A204.1 (cell line): Measurements from ENCODE around the gene JAML.
"Not testable (repeated sequence)": the region's sequence is repeated elsewhere in the genome, so short reads cannot be mapped to it uniquely, and the experiment has no call there.

Experiments used
- FAIRE-seq: peaks from 2 replicates; lab custom pipeline; 2012; peaks lifted over from hg19 to GRCh38; lab: Jason Lieb, UNC

Gene JAML

DNA sequence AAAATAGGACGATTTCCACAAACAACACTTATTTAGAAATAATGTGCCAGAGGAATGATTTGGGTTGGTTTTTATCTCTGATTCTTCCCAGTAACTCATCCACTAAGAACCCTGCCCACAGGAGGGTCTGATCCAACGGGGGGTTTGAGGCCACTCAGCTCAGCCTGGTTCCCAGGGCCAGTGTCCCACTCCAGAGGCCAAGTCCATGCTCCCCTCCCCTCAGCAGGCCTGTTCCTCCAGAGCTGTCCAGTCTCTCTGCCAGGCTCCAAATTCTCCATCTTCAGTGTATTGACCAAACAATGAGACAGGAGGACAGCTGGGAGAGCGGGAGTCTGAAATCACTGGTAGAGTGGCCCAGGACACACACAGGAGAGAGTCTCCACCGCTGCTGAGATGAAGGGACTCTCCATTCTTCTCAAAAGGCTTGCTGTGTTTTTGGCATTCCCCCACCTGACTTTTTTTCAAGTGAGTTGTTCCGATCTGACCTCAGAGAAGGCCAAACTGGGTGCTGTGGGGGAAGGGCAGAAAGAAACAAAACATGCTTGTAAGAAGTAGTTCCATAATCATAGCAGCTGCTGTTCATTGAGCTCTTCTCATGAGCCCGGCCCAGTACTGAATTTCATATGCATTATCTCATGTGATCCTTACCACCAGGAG is 30.8 kb downstream of the JAML start:
- FAIRE-seq = no peak

DNA sequence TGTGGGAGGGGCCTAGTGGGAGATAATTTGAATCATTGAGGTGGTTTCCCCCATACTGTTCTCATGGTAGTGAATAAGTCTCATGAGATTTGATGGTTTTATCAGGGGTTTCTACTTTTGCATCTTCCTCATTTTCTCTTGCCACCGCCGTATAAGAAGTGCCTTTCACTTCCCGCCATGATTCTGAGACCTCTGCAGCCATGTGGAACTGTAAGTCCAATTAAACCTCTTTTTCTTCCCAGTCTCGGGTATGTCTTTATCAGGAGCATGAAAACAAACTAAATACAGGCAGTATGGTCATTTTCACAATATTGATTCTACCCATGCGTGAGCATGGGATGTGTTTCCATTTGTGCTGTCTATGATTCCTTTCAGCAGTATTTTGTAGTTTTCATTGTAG is 32.0 kb downstream of the JAML start:
- FAIRE-seq = not testable (repeated sequence)

GRCh38 chr11:118190942-118191506 is 33.8 kb downstream of the JAML start:
- not testable (repeated sequence) for FAIRE-seq

- FAIRE-seq = no peak
These were observed 38.3 kb downstream of the JAML start for GRCh38 chr11:118186346-118187107.

DNA sequence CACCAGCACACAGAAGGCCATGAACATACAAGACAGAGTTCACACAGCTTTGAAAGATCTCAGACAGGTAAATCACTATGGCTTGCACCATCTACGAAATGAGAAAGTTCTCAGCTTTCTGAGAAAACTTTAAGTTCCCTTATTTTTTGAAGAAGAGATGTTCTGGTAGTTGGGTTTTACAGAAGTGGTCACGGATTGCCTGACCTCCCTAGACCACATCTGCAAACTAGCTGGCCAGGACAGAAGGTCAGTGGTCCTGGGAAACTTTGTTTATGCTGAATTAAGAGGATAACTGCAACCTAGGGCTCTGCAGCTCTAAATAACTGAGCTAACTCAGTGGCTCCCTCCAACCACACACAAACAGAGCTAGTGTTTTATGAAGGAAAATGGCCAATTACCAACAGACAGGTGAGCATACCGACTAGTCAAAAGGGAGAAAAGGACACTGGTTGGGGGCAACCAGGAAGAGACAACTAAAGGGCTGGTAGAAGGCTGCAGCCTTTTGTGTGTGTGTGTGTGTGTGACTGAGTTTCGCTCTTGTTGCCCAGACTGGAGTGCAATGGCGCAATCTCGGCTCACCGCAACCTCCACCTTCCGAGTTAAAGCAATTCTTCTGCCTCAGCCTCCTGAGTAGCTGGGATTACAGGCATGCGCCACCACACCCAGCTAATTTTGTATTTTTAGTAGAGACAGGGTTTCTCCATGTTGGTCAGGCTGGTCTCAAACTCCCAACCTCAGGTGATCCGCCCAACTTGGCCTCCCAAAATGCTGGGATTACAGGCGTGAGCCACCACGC is 39.8 kb downstream of the JAML start:
- no peak for FAIRE-seq

- not testable (repeated sequence) for FAIRE-seq
These were observed 41.1 kb downstream of the JAML start for GRCh38 chr11:118183691-118184090.

- no peak for FAIRE-seq
These were observed 44.5 kb downstream of the JAML start for GRCh38 chr11:118180300-118180703.

DNA sequence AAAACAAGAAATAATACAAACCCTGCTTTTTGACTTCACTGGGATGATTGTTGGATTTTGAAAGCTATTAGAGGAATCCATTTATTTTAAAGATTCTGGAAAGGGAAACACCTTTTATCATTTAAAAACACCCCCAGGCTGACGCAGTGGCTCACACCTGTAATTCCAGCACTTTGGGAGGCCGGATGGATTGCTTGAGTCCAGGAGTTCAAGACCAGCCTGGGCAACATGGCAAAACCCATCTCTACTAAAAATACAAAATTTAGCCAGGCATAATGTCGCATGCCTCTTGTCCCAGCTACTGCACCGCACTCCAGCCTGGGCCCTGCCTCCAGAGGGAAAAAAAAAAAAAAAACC is 48.1 kb downstream of the JAML start:
- no peak for FAIRE-seq

DNA sequence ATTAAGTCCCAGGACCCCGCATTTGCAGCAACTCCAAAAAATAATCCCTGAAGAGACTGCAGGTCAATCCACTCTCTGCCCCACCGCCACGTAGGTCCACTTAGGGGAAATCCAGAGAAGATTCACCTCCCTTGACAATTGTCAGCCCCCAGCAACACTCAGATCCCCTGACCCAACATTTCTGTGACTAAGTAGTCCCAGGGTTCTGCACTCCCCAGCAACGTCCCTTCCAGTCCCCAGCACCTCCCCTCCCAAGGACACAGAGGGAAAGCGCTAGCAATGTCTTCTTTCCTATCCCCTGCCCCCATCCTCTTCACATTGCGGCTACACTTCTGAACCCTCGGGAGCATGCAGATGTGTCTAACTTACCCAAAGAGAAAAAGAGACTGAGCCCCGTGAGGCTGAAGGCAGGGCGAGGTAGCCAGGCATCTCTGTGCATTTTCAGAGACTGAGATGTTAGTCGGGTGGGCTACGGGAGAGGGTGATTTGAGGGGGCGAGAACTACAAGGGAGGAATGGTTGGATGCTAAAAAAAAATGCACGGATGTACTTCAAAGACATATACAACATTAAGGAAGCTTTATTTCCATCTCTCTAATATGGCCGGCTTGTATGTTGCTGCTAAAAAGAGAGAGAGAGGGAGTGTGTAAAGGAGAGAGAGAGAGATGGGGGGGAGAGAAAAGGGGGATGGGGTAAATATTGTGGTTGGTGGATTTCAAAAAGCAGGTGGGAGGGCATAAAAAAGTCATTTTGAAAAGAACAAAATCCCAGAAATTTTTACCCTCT is 48.6 kb downstream of the JAML start, which contains the start of gene SCN2B:
Gene SCN2B (minus strand): TSS at position 647 of the 785 bp plus-strand sequence. CDS start 208 bp downstream, at position 439.
- no peak for FAIRE-seq

DNA sequence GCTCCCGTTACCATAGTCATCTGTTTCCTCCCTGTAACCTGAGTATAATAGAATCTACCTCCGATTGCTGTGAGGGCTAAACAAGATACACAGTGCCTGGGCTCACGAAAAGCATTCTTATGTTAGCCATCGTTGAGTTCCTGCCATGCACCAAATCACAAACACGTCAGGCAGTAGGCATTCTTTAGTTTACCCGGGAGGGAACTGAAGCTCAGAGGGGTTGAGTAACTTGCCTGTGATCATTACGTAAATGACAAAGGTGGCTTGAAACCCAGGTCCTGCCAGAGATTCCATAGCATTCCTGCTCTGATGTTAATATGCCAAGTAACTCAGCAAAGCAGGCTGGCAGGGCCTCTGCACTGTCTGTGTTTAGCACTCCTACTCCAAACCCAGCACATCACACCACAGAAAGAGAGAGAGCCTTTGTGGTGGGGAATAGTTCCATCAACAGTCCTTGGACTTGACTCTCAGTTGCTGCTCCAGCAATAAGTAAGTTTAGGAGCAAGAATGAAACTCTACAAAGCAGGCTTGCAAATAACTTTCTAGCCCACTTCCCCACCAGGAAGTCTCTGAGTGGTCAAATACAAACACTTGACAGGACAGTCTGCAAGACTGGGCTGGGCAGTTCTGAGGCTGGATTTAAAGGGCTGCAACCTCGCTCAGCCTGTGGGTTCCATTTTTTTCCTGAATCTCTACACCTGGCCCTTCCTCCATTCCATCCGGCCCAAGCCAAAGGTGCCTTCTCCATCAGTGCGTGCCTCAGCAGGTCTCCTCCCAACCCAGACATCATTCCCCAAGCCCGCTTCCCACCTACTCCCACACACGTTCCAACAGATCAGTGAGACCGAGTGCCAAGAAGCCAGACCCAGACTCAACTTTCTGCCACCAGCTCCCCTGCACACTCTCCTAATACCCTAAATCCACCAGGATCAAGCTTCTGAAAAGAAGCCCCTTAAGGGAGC is 49.5 kb downstream of the JAML start:
- no peak for FAIRE-seq

GRCh38 chr11:118174006-118174567 is 50.7 kb downstream of the JAML start:
- no peak for FAIRE-seq

DNA sequence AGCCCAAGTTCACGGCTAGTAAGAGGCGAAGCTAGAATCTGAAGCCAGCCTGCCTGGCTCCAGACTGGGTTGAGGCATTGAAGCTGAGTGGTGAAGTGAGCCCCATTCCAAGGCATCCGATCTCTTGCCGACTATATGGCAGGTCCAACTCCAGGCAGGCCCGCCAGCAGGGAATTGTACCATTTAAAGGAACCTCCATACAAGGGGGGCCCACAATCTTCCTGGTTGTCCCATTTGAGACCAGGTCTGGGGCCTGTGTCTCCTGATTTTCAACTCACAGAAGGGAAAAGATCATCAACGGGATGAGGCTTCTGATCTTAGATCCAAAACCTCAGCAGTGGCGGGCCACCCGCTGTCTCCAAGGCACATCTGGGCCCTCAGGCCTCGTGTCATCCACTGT is 52.5 kb downstream of the JAML start:
- no peak for FAIRE-seq

GRCh38 chr11:118171269-118172062 is 53.3 kb downstream of the JAML start:
- FAIRE-seq = no peak

GRCh38 chr11:118170882-118171268 is 53.9 kb downstream of the JAML start:
- no peak for FAIRE-seq

- no peak for FAIRE-seq
These were observed 54.6 kb downstream of the JAML start for GRCh38 chr11:118170231-118170630.

DNA sequence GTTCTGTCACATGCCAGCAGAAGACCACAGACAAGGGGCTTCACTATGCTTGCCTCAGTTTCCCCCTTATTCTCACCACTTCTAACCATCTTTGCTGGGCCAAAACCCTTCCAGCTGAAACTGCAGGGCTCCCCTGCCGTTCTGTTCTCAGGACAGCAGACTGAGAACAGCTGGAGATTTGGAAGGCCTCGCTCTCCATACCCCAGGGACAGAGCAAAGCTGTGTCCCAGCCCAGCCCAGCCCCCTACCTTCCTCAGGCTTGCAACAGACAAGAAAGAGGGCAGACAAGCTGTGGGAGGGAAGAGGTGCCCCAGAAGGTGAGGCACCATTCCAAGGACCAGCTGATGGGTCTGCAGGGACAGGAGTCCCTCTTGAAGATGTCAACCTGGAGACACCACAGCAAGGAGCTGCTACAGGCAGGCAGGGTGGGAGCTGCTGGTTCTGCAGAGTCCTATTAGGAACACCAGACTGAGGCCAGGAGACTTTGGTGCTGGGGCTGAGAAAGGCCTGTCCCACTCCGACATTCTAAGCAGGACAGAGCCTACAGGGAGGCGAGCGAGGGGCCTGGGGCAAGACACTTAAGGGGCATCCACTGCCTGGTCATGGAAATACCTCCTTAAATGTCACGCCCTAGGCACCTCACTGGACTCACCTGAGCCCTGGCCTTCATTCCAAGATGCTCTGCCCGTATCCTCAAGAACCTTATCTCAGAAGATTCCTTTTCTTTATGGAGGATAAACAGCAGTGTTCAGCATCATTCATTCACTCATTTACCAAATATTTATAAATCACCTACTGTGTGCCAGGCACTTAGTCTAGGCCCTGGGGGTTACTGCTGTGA is 55.3 kb downstream of the JAML start:
- no peak for FAIRE-seq

DNA sequence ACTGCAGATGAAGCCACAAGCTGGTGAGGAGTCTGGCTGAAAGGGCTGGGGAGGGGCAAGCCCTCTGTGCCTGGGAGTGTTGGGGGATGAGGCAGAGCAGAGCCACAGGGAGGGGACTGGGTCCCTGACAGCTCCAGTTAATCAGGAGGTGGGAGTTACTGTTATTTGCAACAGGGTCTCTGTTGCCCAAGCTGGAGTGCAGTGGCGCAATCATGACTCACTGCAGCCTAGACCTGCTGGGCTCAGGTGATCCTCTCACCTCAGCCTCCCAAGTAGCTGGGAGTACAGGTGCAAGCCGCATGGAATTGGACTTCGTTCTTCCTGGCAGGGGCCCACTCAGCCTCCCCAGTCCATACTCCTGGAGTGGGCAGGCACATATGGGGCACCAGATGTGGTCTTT is 56.1 kb downstream of the JAML start:
- no peak for FAIRE-seq

- FAIRE-seq = no peak
These were observed 56.5 kb downstream of the JAML start for GRCh38 chr11:118168316-118168715.

- FAIRE-seq = no peak
These were observed 56.9 kb downstream of the JAML start for GRCh38 chr11:118167906-118168305.
